Omental fat pad (tissue), 4 donors: ENCODE results near the gene SEC14L5. TPM values are rescaled to one million over a fixed set of nuclear protein-coding genes. Genes with fewer than 3 reads are reported as not detected.

Experiments used
- ATAC-seq: fragments of 150-250 bp; one replicate; pipeline ENCODE4 v1.9.1; 2016; ENCODE audit warnings: mild to moderate bottlenecking, moderate library complexity; ENCODE audit not compliant: low FRiP score
- DNase-seq: peaks from one replicate; pipeline ENCODE4 v3.0.0-alpha.2; 2019; ENCODE audit warnings: low spot score
- CTCF ChIP-seq, 3 donors: fragments of 450-650 bp; IDR thresholded peaks; one replicate each; pipeline ENCODE4 v1.5.1; 2016 to 2017; ENCODE audit warnings: antibody characterized with exemption in 3 of 3, mild to moderate bottlenecking in 3 of 3, moderate library complexity in 2 of 3
- total RNA-seq, 4 donors: library from RNA; depleted of rRNA; stranded (reverse); fragments of >200 nt; gene quantifications; one replicate each; pipeline ENCODE4 v1.1.0, GENCODE V29; 2016

SEC14L5 gene
- total RNA-seq, result 1 to 10 TPM in 1 of 4 donors, under 1 TPM in 3; 0.12 to 1.3 (median 0.45) TPM

GRCh38 chr16:4957720-4958509 lies at the start of gene SEC14L5:
SEC14L5 (plus strand) TSS chr16:4958330; CDS start chr16:4959324, 994 bp downstream.
- TF ChIP-seq CTCF (IDR thresholded peaks at IDR 0.05), result no peak
- DNase-seq, result peak; percentile 97
- ATAC-seq, result peak; percentile 97

GRCh38 chr16:4908854-4909401 lies 49.2 kb upstream of the SEC14L5 start:
- DNase-seq (no peak), ATAC-seq (no peak)
- TF ChIP-seq CTCF (IDR thresholded peaks at IDR 0.05), result no peak

- DNase-seq (no peak), ATAC-seq (no peak)
- TF ChIP-seq CTCF (IDR thresholded peaks at IDR 0.05), result no peak
Observed at GRCh38 chr16:4909825-4910224, 48.3 kb upstream of the SEC14L5 start.

- no peak for TF ChIP-seq CTCF (IDR thresholded peaks at IDR 0.05)
- DNase-seq (no peak), ATAC-seq (no peak)
Observed at GRCh38 chr16:4910828-4911227, 47.3 kb upstream of the SEC14L5 start.

- TF ChIP-seq CTCF (IDR thresholded peaks at IDR 0.05), result no peak
- ATAC-seq, result peak; percentile 55
- DNase-seq, result no peak
Observed at GRCh38 chr16:4911970-4912386, 46.2 kb upstream of the SEC14L5 start.

- no peak for TF ChIP-seq CTCF (IDR thresholded peaks at IDR 0.05)
- no peak for ATAC-seq
Observed at GRCh38 chr16:4913130-4913773, 44.9 kb upstream of the SEC14L5 start.

More at GRCh38 chr16:4913130-4913773, 44.9 kb upstream of the SEC14L5 start:
- DNase-seq, result no peak
